ENCODE results near the gene BRK1. TPM values are rescaled to one million over a fixed set of nuclear protein-coding genes. Genes with fewer than 3 reads are reported as not detected.

Gene BRK1
- total RNA-seq, 1 experiment from 2014 or later: 179 TPM

Other genes starting within 250 kb of the BRK1 start
- not detected in 2 replicates for gene CIDEC, start 235.4 kb upstream of the BRK1 start, total RNA-seq (2014; rRNA removed; shearing (Covaris generic))
- gene JAGN1, start 225.1 kb upstream of the BRK1 start, total RNA-seq (2014; rRNA removed; shearing (Covaris generic)): 35.7 and 46.1 TPM in 2 replicates
- gene IL17RE, start 212.8 kb upstream of the BRK1 start, total RNA-seq (2014; rRNA removed; shearing (Covaris generic)): not detected in 2 replicates
- gene IL17RC, start 198.6 kb upstream of the BRK1 start, total RNA-seq (2014; rRNA removed; shearing (Covaris generic)): 23.0 and 32.4 TPM in 2 replicates
- 7.4 and 8.7 TPM in 2 replicates for gene CRELD1, start 181.8 kb upstream of the BRK1 start, total RNA-seq (2014; rRNA removed; shearing (Covaris generic))
- gene PRRT3, start 163.3 kb upstream of the BRK1 start, total RNA-seq (2014; rRNA removed; shearing (Covaris generic)): 3.0 and 3.4 TPM in 2 replicates
- gene EMC3, start 128.8 kb upstream of the BRK1 start, total RNA-seq (2014; rRNA removed; shearing (Covaris generic)): 87.1 and 117 TPM in 2 replicates
- 28.4 and 29.6 TPM in 2 replicates for gene FANCD2, start 89.2 kb upstream of the BRK1 start, total RNA-seq (2014; rRNA removed; shearing (Covaris generic))
- gene FANCD2OS, start 7.4 kb upstream of the BRK1 start, total RNA-seq (2014; rRNA removed; shearing (Covaris generic)): not detected in 2 replicates
- 21.3 and 22.6 TPM in 2 replicates for gene VHL, start 26.1 kb downstream of the BRK1 start, total RNA-seq (2014; rRNA removed; shearing (Covaris generic))
- gene IRAK2, start 49.2 kb downstream of the BRK1 start, total RNA-seq (2014; rRNA removed; shearing (Covaris generic)): 1.1 and 1.3 TPM in 2 replicates
- gene TATDN2, start 132.8 kb downstream of the BRK1 start, total RNA-seq (2014; rRNA removed; shearing (Covaris generic)): 6.4 and 9.7 TPM in 2 replicates
- gene GHRL, start 177.3 kb downstream of the BRK1 start, total RNA-seq (2014; rRNA removed; shearing (Covaris generic)): not detected in 2 replicates
- gene SEC13, start 205.4 kb downstream of the BRK1 start, total RNA-seq (2014; rRNA removed; shearing (Covaris generic)): 176 and 203 TPM in 2 replicates

Measured in H4 (cell line).